ENCODE results near the gene TIMM13. TPM values are rescaled to one million over a fixed set of nuclear protein-coding genes. Genes with fewer than 3 reads are reported as not detected.

The TIMM13 gene
- total and polyA plus RNA-seq, 2 of the 8 experiments (the other 6 are each of a cell fraction or from before 2014, with no cell fraction given), result 270 to 275 TPM

DNA sequence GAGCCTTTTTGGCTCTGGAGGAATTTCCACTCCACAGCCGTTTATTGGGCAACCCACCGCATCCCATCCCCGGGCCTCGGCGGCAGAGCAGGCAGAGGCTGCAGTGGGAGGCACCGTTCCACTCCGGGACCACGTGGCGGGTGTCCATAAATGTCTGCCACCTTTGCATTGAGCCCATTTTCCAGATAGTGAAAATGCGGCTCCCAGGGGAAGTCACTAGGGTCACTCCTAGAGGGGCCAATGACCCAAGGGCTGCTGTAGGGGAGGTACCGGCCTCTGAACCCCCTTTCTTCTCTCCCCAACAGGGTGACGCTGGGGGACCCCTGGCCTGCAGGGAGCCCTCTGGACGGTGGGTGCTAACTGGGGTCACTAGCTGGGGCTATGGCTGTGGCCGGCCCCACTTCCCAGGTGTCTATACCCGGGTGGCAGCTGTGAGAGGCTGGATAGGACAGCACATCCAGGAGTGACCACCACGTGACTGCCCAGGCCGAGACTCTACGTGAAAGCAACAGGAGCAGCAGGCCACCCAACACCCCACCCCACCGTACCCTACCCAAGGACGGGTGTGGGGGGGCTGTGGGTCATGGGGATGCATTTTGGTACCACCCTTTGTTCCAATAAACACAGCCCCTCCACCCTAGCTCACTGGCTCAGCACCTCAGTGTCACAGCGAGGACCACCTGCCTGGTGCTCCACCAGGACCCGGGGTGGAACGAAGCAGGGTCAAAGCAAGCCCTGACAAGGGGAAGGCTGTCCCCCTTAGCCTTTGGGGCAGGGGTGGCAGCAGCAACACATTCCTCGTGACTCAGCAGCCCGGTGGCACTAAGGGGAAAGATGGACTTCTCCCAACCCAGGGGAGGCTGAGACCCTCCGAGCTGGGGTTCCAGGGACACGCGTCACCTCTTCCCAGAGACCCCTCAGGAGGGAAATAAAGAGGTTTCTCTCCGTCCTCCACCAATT is 1.5 kb downstream of the TIMM13 start:
- Histone ChIP-seq H3K4ac (replicated peaks; ENCODE audit: insufficient read length, low read depth, low read length) (peak overlapping the region; percentile 53), H2BK12ac (ENCODE audit: low read depth, low read length) (no peak overlapping the region), H3K14ac (ENCODE audit: insufficient read length) (no peak overlapping the region), H2BK120ac (replicated peaks; ENCODE audit: low read depth, low read length) (no peak overlapping the region), H3K56ac (replicated peaks; ENCODE audit: insufficient read length, low read depth, low read length) (no peak overlapping the region), H2AFZ (ENCODE audit: low read length) (no peak overlapping the region), H3K4me1 (replicated peaks in 1 of 4; ENCODE audit: control insufficient read depth in 3 of 4, insufficient read depth in 4 of 4, low read length in 3 of 4) (peaks cover 0 to 18% (median 13%) of the 10 kb centered on the region in 4 experiments; a peak in 5 of 7 replicates), H3K18ac (ENCODE audit: extremely low read depth, low read length) (no peak overlapping the region), H3K27me3 (replicated peaks in 1 of 4; ENCODE audit: control insufficient read depth in 3 of 4, extremely low read depth in 1 of 4, insufficient read depth in 3 of 4, low read length in 3 of 4) (no peaks in the 10 kb centered on the region), H3K4me2 (ENCODE audit: insufficient read depth in 1 of 2, low read depth in 2 of 2, low read length in 2 of 2) (peak overlapping the region; percentile 84 to 94), H4K20me1 (replicated peaks in 1 of 2; ENCODE audit: control insufficient read depth in 1 of 2, insufficient read depth in 2 of 2, low read length in 2 of 2) (peaks cover 10 to 17% of the 10 kb centered on the region in 2 experiments), H3K36me3 (ENCODE audit: control insufficient read depth in 2 of 4, insufficient read depth in 4 of 4, low read length in 3 of 4) (peaks cover 0 to 13% (median 6%) of the 10 kb centered on the region in 4 experiments; a peak in 5 of 8 replicates), H3K23me2 (ENCODE audit: low read depth, low read length) (peaks cover 13% of the 10 kb centered on the region; the same call in 1 of the 2 replicates), H3K27ac (ENCODE audit: low read depth, low read length) (0 out of 2 replicates have a peak overlapping the region, but pooled peaks have one; percentile 99), H3K4me3 (ENCODE audit: extremely low read depth in 1 of 4, insufficient read depth in 2 of 4, low read depth in 3 of 4, low read length in 4 of 4) (peak overlapping the region; percentile 77 to 93 (median 87)), H2BK15ac (ENCODE audit: low read length) (no peak overlapping the region), H3K79me2 (ENCODE audit: control insufficient read depth in 1 of 2, insufficient read depth in 2 of 2, low read length in 2 of 2) (peaks cover 2 to 16% of the 10 kb centered on the region in 2 experiments; a peak in 3 of 4 replicates), H3K23ac (ENCODE audit: insufficient read length) (no peak overlapping the region), H3K9ac (replicated peaks in 1 of 4; ENCODE audit: extremely low read depth in 1 of 4, low read depth in 3 of 4, low read length in 3 of 4) (peak overlapping the region in 3 of 4 experiments; percentile 39 to 99 (median 98); a peak in 5 of 7 replicates), H4K8ac (ENCODE audit: extremely low read depth, insufficient read depth, low read length) (peak overlapping the region; percentile 88), H2BK5ac (ENCODE audit: low read depth, low read length) (0 out of 2 replicates have a peak overlapping the region, but pooled peaks have one; percentile 100), H2BK20ac (ENCODE audit: low read length) (no peak overlapping the region), H4K91ac (replicated peaks; ENCODE audit: insufficient read length, low read length) (no peak overlapping the region), H3K79me1 (ENCODE audit: low read depth, low read length) (peaks cover 13% of the 10 kb centered on the region), H4K5ac (ENCODE audit: insufficient read length, low read depth, low read length) (no peak overlapping the region), H3K9me3 (ENCODE audit: insufficient read depth in 2 of 2, low read depth in 1 of 2, low read length in 1 of 2) (no peaks in the 10 kb centered on the region), H2AK5ac (ENCODE audit: low read depth, low read length) (peak overlapping the region; percentile 53; the same call in 1 of the 2 replicates)
- no peak for DNase-seq (ENCODE audit: low read depth in 1 of 2, low spot score in 2 of 2)
- WGBS, 2 experiments (ENCODE audit: extremely low coverage in 1 of 2, insufficient coverage in 1 of 2, insufficient read length in 1 of 2, insufficient replicate concordance in 2 of 2, low coverage in 1 of 2, low lambda C conversion rate in 2 of 2, missing lambda C conversion rate in 1 of 2), result 80% methylated on average over 29 of the region's 29 CpGs; no CpG with 5 or more reads in 1 of the 2 experiments
- ChIA-PET CTCF (ENCODE audit: partially characterized antibody) (interaction anchor here (0.6 to 0.8 kb wide), 2 partner anchors 80 to 154 kb away, joined by 4 read pairs; no protein-coding TSS in a partner anchor), POLR2A (ENCODE audit: partially characterized antibody) (interaction anchor here (0.6 to 8.2 kb wide), 22 partner anchors 9 to 358 kb away, joined by 3 to 84 read pairs (median 4); partner anchors contain the start of genes GADD45B, LMNB2 and SGTA)
- TF ChIP-seq TAF1 (IDR thresholded peaks at IDR 0.05; ENCODE audit: low read depth, low read length), result no peak
- peak; percentile 47; the same call in 1 of the 2 replicates for TF ChIP-seq POLR2AphosphoS5 (IDR thresholded peaks at IDR 0.05; ENCODE audit: low read depth, low read length)
- no peak for FAIRE-seq

All from H1 (cell line).